GM18861 (cell line): ENCODE data around the gene RHOV.
"Not testable (repeated sequence)": the region's sequence is repeated elsewhere in the genome, so short reads cannot be mapped to it uniquely, and the experiment has no call there.

Experiments used
- ATAC-seq: cut with Tn5 transposase; IDR thresholded peaks from one replicate; pipeline ENCODE4 v1.9.1; 2021; ENCODE audit not compliant: unreplicated experiment

The RHOV gene

DNA sequence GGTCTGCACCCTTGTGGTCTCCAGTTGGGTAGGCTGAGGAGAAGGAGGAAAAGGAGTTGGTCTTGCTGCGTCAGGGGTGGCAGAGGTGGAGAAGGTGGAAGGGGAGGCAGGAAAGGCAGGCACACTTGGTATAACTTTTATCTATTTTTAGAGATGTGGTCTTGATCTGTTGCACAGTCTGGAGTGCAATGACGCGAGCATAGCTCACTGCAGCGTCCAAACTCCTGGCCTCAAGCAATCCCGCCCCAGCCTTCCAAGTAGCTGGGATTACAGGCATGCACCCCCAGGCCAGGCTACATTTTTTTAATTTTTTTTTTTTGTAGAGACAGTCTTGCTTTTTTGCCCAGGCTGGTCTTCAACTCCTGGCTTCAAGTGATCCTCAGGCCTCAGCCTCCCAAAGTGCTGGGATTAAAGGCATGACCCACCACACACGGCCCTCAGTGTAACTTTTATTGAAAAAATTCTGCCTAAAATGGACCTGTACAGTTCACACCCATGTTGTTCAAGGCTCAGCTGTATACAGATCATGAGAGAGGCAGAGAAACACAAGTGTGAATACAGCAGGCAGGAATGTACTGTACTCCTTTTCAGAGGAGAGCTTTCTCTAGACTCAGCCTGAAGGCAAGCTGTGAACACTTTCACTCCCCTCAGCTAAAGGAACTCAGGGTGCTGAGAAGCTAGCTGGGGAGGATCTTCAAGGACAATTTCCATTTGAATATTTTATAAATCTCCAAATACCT lies 2.1 kb upstream of the RHOV start:
- no peak for ATAC-seq

DNA sequence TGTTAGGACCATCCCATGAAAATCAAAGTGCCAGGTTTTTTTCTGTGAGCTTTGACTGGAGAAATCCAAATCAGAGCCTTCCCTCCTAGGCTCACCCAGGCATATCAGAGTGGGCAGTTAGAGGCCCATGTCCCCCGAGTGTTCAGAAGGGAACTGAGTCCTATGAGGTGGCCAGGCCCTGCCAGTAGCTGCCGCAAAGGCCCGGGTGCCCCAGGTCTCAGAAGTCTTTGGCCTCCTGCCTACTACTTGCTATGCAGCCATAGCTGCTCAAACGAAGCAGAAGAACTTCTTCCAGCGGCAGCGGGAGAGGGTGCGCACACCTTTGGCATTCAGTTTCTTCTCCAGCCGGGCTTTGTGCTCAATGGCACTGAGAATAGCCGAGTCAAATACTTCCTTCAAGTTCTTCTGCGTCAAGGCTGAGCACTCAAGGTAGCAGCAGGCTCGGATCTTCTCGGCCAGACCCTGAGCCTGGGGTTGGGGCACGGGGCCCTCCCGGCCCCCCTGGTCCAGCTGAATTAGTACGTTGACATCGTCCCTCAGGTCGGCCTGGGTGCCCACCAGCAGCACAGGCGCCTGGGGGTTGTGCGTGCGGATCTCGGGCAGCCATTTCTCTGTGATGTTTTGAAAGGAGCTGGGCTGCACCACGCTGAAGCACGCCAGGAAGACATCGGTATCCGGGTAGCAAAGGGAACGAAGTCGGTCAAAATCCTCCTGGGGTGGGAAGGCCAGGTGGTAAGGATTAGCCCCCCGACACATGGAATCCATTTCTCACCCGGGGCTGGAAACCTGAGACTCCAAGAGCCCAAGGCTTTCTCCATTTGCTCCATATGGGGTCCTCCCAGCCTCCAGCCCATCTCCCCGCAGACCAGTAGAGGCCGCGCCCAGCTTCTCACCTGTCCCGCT lies 992 bp downstream of the RHOV start:
- no peak for ATAC-seq

GRCh38 chr15:40871749-40872617 lies 2.1 kb downstream of the RHOV start:
- ATAC-seq, result no peak

DNA sequence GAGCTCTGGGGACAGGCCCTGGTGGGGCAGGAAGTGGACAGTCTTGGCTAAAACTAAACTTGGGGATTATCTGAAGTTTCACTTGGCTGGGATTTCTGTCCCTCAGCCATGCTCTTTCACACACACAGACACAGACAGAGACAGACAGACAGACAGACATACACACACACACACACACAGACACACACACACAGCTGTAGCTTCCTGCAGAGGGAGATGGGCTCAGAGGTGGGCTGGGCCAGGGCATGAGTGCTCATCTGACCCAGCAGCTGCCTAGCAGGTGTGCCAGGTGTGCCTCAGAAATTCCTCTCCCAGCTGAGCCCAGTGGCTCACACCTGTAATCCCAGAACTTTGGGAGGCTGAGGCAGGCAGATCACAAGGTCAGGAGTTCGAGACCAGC lies 3.3 kb downstream of the RHOV start:
- ATAC-seq, result no peak

GRCh38 chr15:40869686-40870085 lies 4.3 kb downstream of the RHOV start:
- no peak for ATAC-seq

DNA sequence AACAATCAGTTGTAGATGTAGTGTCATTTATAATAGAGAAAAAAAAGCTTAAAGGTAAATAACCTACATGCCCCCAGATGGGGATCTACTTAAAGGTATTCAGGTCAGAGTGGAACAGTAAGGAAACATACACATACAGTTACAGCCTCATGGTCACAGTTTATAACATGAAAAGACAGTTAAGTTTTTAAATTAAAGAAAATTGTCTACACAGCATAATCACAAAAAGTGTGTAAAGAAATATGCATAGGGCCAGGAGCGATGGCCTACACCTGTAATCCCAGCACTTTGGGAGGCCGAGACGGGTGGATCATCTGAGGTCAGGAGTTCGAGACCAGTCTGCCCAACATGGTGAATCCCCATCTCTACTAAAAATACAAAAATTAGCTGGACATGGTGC lies 6.8 kb downstream of the RHOV start:
- ATAC-seq, result no peak

GRCh38 chr15:40863660-40864270 lies 10.3 kb downstream of the RHOV start:
- no peak for ATAC-seq

GRCh38 chr15:40861147-40861546 lies 12.9 kb downstream of the RHOV start:
- not testable (repeated sequence) for ATAC-seq

DNA sequence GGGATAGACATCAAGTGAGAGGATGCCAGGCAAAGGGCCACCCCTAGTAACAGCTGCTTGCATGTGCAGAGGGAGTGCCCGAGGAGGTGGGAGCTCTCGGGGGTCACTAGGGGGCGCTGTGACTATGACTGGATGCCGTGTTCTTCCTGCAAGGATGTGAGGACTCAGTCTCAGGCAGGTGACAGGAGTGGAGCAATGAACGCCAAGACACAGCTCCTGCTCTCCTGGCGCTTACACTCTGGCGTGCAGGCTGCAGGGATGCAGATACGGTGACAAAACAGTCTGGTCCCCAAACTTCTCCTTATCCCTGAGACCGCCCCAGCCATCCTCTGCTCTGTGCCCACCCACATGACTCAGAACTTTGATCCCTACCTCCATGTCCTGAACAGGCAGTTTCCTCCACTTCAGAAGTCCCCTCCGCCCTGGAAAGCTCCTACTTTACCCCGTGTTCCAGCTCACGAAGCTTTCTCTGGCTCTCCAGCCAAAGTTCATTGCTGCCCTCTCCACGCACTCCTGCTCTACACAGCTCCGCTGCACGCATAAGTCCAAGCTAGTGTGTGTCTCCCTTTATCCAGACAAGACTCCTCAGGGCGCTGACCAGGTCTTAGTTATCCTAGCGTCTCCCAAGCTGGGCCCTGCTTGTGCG lies 14.7 kb downstream of the RHOV start:
- ATAC-seq, result peak; percentile 46

GRCh38 chr15:40858706-40859105 lies 15.3 kb downstream of the RHOV start:
- no peak for ATAC-seq

DNA sequence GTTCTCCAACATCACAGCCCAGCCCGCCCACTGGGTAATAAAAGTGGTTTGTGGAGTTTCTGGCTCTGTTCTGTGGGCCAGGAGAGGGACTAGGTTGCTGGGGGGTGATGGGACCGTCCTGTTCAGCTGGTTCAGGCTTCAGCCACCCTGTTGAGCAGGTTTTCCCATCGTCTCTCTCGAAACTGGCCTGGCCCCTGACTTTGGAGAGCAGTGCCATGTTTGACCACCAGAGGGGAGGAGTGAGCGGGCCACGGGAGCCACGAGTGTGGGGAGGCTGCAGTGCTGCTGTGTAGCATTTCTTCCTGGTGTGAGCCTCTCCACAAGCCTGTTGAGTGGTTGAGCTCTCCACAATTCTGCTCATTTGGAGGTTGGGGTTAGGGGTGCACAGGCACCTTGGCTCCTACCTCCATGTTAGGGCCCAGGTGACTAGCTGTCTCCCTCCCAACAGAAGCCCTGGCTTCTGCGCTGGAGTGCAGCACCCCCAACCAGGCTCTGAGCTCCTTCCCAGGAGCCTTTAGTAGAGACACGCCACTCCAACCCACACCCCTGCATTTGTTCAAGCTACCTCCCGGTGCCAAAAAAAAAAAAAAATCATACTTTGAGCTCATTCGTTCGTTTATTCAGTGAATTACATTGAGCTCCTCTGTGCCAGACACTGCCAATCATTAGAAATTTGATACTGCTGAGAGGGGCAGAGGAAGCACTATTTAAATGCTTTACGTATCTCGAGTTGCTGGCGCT lies 16.3 kb downstream of the RHOV start:
- ATAC-seq, result peak; percentile 49

DNA sequence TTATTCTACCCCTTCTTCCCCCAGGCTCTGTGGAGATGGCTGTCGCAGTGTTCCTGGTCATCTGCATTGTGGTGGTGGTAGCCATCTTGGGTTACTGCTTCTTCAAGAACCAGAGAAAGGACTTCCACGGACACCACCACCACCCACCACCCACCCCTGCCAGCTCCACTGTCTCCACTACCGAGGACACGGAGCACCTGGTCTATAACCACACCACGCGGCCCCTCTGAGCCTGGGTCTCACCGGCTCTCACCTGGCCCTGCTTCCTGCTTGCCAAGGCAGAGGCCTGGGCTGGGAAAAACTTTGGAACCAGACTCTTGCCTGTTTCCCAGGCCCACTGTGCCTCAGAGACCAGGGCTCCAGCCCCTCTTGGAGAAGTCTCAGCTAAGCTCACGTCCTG lies 17.3 kb downstream of the RHOV start:
- ATAC-seq, result no peak

DNA sequence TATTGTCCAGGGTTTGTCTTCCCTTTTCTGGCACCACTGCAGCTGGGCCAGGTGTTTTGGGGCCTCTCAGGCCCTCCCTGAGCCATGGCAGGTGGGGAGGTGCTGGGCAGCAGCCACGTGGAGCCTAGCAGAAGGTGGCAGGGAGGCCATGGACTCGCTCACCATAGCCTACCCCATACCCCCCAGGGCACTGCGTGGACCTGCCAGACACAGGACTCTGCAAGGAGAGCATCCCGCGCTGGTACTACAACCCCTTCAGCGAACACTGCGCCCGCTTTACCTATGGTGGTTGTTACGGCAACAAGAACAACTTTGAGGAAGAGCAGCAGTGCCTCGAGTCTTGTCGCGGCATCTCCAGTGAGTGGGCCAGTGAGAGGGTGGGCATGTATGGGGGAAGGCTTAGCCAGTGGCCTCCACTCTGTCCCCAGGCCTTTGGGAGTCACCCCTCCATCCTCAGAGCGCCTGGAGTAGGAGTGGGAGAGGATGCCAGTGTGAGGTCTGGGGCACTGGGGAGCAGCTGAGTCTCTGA lies 18.3 kb downstream of the RHOV start:
- no peak for ATAC-seq

GRCh38 chr15:40854161-40854560 lies 19.9 kb downstream of the RHOV start:
- ATAC-seq, result no peak

GRCh38 chr15:40853241-40853890 lies 20.7 kb downstream of the RHOV start:
- ATAC-seq, result no peak

GRCh38 chr15:40852529-40852928 lies 21.5 kb downstream of the RHOV start:
- no peak for ATAC-seq

GRCh38 chr15:40850576-40851112 lies 23.4 kb downstream of the RHOV start:
- no peak for ATAC-seq

DNA sequence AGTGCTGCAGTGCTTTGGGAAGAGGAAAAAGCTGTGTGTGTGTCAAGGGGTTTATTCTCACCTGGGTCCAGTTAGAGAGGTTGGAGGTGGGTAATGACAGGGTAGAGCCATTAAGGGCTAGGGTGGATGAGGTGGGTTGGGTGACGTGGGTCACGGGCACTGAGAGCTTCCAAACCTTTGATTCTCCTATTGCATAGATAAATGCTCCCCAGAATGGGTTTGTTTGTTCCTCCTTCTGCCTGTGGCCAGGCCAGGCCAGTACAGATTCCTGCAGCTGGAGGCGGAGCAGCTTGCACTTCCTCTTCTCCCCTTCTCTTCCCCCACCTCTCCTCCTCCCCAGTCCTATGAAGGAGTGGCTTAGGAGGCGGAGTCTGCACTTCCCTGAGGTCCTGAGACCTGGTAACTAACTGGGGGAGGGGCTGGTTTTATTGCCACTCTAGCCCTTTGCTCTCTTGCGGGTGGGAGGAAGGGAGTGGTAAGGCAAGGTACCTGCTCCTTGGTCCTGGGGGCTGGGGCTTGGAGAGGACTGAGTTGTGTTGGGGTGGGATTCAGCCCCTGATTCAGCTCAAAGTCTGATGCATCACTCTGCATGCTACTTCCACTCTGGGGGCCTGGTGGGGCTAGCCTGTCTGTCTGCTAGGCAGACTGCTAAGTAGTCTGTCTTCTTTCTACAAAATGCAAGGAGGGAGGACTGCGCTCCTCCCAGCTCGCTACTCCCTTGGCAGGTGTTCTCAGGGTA lies 26.6 kb downstream of the RHOV start:
- ATAC-seq, result no peak
